HL-60 (cell line): ENCODE results near the gene ALX3.

Source experiments
- CTCF ChIP-seq: IDR thresholded peaks from one replicate; pipeline ENCODE4 v1.5.1; 2011; ENCODE audit warnings: low read length, control low read depth, inconsistent platforms; ENCODE audit not compliant: insufficient read depth
- GABPA ChIP-seq: IDR thresholded peaks from 2 replicates; pipeline ENCODE4 v1.6.1; 2012; ENCODE audit warnings: low read depth
- POLR2AphosphoS5 ChIP-seq: IDR thresholded peaks from 2 replicates; pipeline ENCODE4 v1.6.1; 2012; ENCODE audit warnings: low read depth
- REST ChIP-seq: IDR thresholded peaks from 2 replicates; pipeline ENCODE4 v1.6.1; 2012; ENCODE audit warnings: low read depth; ENCODE audit not compliant: insufficient replicate concordance
- SPI1 ChIP-seq: IDR thresholded peaks from 2 replicates; pipeline ENCODE4 v1.6.1; 2012; ENCODE audit warnings: low read depth, mild to moderate bottlenecking, borderline replicate concordance

GRCh38 chr1:110113551-110113950, 43.1 kb upstream of the ALX3 start:
- TF ChIP-seq CTCF (no peak), REST (no peak), SPI1 (no peak), POLR2AphosphoS5 (no peak), GABPA (no peak)
